ENCODE measurements around the gene ZNF845.
"Not testable (repeated sequence)": the region's sequence is repeated elsewhere in the genome, so short reads cannot be mapped to it uniquely, and the experiment has no call there.

The ZNF845 gene

GRCh38 chr19:53394522-53394973, 61.0 kb downstream of the ZNF845 start:
- Histone ChIP-seq H3K27me3 (ENCODE audit: low read length) (no peaks in the 10 kb centered on the region), H3K9ac (ENCODE audit: low read length) (peak overlapping the region; percentile 83; the same call in 1 of the 2 replicates), H3F3A (ENCODE audit: insufficient read depth) (no peaks in the 10 kb centered on the region), H3K79me2 (ENCODE audit: insufficient read depth, low read length) (peaks cover 20% of the 10 kb centered on the region; the same call in 1 of the 2 replicates), H3K9me3 (ENCODE audit: insufficient read depth, low read length) (peaks cover 10% of the 10 kb centered on the region; the same call in 1 of the 2 replicates), H4K20me1 (ENCODE audit: low read depth, low read length) (no peaks in the 10 kb centered on the region), H3K4me2 (ENCODE audit: low read depth, low read length, poor library complexity, severe bottlenecking) (peak overlapping the region; percentile 33), H3K27ac (ENCODE audit: low read depth, low read length) (no peak overlapping the region), H3K4me3 (ENCODE audit: insufficient read depth, low read length, poor library complexity, severe bottlenecking) (no peak overlapping the region), H3K36me3 (ENCODE audit: low read length) (peaks cover 9% of the 10 kb centered on the region; the same call in 1 of the 2 replicates), H3K9me2 (replicated peaks; ENCODE audit: insufficient read depth, low read length) (no peaks in the 10 kb centered on the region), H2AFZ (ENCODE audit: low read depth, low read length, severe bottlenecking) (peak overlapping the region; percentile 22)
- no peak for TF ChIP-seq EZH2phosphoT487 (conservative IDR thresholded peaks at IDR 0.05; ENCODE audit: low read length)

- H3K27me3 ChIP-seq (ENCODE audit: low read length): no peaks in the 10 kb centered on the region
Observed at GRCh38 chr19:53394974-53395839, 61.7 kb downstream of the ZNF845 start, which contains the start of gene ZNF765. TSS of gene ZNF765 (plus strand) at chr19:53395149. CDS start at chr19:53398016, 2,867 bp downstream.

GRCh38 chr19:53395840-53396524, 62.4 kb downstream of the ZNF845 start:
- H3F3A ChIP-seq (ENCODE audit: insufficient read depth); H3K27me3 ChIP-seq (ENCODE audit: low read length); H3K27ac ChIP-seq (ENCODE audit: low read depth, low read length); H3K9me3 ChIP-seq (ENCODE audit: insufficient read depth, low read length); H4K20me1 ChIP-seq (ENCODE audit: low read depth, low read length); H3K9me2 ChIP-seq (replicated peaks; ENCODE audit: insufficient read depth, low read length): not testable (repeated sequence)
- Histone ChIP-seq H3K9ac (ENCODE audit: low read length) (peak overlapping the region; percentile 83), H2AFZ (ENCODE audit: low read depth, low read length, severe bottlenecking) (peak overlapping the region; percentile 69), H3K4me2 (ENCODE audit: low read depth, low read length, poor library complexity, severe bottlenecking) (peak overlapping the region; percentile 90), H3K4me3 (ENCODE audit: insufficient read depth, low read length, poor library complexity, severe bottlenecking) (peak overlapping the region; percentile 73), H3K36me3 (ENCODE audit: low read length) (peaks cover 20% of the 10 kb centered on the region), H3K79me2 (ENCODE audit: insufficient read depth, low read length) (peaks cover 20% of the 10 kb centered on the region; the same call in 1 of the 2 replicates)

More at GRCh38 chr19:53394974-53395839, 61.7 kb downstream of the ZNF845 start, which contains the start of gene ZNF765:
- Histone ChIP-seq H3K79me2 (ENCODE audit: insufficient read depth, low read length) (peaks cover 20% of the 10 kb centered on the region; the same call in 1 of the 2 replicates), H3K9me3 (ENCODE audit: insufficient read depth, low read length) (peaks cover 5% of the 10 kb centered on the region; the same call in 1 of the 2 replicates), H3F3A (ENCODE audit: insufficient read depth) (no peaks in the 10 kb centered on the region), H3K4me2 (ENCODE audit: low read depth, low read length, poor library complexity, severe bottlenecking) (peak within 1 kb of the TSS; percentile 90), H3K36me3 (ENCODE audit: low read length) (peaks cover 13% of the 10 kb centered on the region; the same call in 1 of the 2 replicates), H4K20me1 (ENCODE audit: low read depth, low read length) (no peaks in the 10 kb centered on the region), H3K9me2 (replicated peaks; ENCODE audit: insufficient read depth, low read length) (no peaks in the 10 kb centered on the region), H3K4me3 (ENCODE audit: insufficient read depth, low read length, poor library complexity, severe bottlenecking) (peak within 1 kb of the TSS; percentile 73), H3K27ac (ENCODE audit: low read depth, low read length) (no peak within 1 kb of the TSS; the same call in 1 of the 2 replicates), H3K9ac (ENCODE audit: low read length) (peak within 1 kb of the TSS; percentile 83), H2AFZ (ENCODE audit: low read depth, low read length, severe bottlenecking) (peak within 1 kb of the TSS; percentile 69)
- no peak for TF ChIP-seq EZH2phosphoT487 (conservative IDR thresholded peaks at IDR 0.05; ENCODE audit: low read length)
- TF ChIP-seq CTCF (IDR thresholded peaks at IDR 0.05; ENCODE audit: insufficient read depth, low read length, poor library complexity, severe bottlenecking): peak; percentile 13

GRCh38 chr19:53396525-53396868, 62.9 kb downstream of the ZNF845 start:
- Histone ChIP-seq H3K79me2 (ENCODE audit: insufficient read depth, low read length) (peaks cover 20% of the 10 kb centered on the region; the same call in 1 of the 2 replicates), H3K9me2 (replicated peaks; ENCODE audit: insufficient read depth, low read length) (no peaks in the 10 kb centered on the region), H3K9me3 (ENCODE audit: insufficient read depth, low read length) (no peaks in the 10 kb centered on the region), H3K4me2 (ENCODE audit: low read depth, low read length, poor library complexity, severe bottlenecking) (peak overlapping the region; percentile 90), H3K4me3 (ENCODE audit: insufficient read depth, low read length, poor library complexity, severe bottlenecking) (peak overlapping the region; percentile 73), H3K9ac (ENCODE audit: low read length) (peak overlapping the region; percentile 83; the same call in 1 of the 2 replicates), H4K20me1 (ENCODE audit: low read depth, low read length) (no peaks in the 10 kb centered on the region), H2AFZ (ENCODE audit: low read depth, low read length, severe bottlenecking) (no peak overlapping the region), H3K27ac (ENCODE audit: low read depth, low read length) (no peak overlapping the region), H3K27me3 (ENCODE audit: low read length) (no peaks in the 10 kb centered on the region), H3F3A (ENCODE audit: insufficient read depth) (no peaks in the 10 kb centered on the region), H3K36me3 (ENCODE audit: low read length) (peaks cover 21% of the 10 kb centered on the region)
- TF ChIP-seq EZH2phosphoT487 (conservative IDR thresholded peaks at IDR 0.05; ENCODE audit: low read length) (no peak), CTCF (IDR thresholded peaks at IDR 0.05; ENCODE audit: insufficient read depth, low read length, poor library complexity, severe bottlenecking) (no peak)

GRCh38 chr19:53397918-53398317, 64.4 kb downstream of the ZNF845 start:
- not testable (repeated sequence) for H3K9ac ChIP-seq (ENCODE audit: low read length); H3F3A ChIP-seq (ENCODE audit: insufficient read depth); H2AFZ ChIP-seq (ENCODE audit: low read depth, low read length, severe bottlenecking); H3K9me3 ChIP-seq (ENCODE audit: insufficient read depth, low read length); H4K20me1 ChIP-seq (ENCODE audit: low read depth, low read length); H3K27me3 ChIP-seq (ENCODE audit: low read length); H3K27ac ChIP-seq (ENCODE audit: low read depth, low read length); H3K4me2 ChIP-seq (ENCODE audit: low read depth, low read length, poor library complexity, severe bottlenecking); H3K9me2 ChIP-seq (replicated peaks; ENCODE audit: insufficient read depth, low read length); H3K4me3 ChIP-seq (ENCODE audit: insufficient read depth, low read length, poor library complexity, severe bottlenecking)
- H3K79me2 ChIP-seq (ENCODE audit: insufficient read depth, low read length): peaks cover 20% of the 10 kb centered on the region; the same call in 1 of the 2 replicates
- H3K36me3 ChIP-seq (ENCODE audit: low read length): peaks cover 24% of the 10 kb centered on the region
